GM10248 (cell line): Measurements from ENCODE around the gene SBK2.
"Not testable (repeated sequence)": the region's sequence is repeated elsewhere in the genome, so short reads cannot be mapped to it uniquely, and the experiment has no call there.

Source experiments
- CTCF ChIA-PET: fragments of 300-600 bp; sonication (Branson Sonifier 250); formaldehyde crosslinking; extraction: SDS; loops from one replicate; lab custom pipeline; 2021; ENCODE audit warnings: antibody characterized with exemption; lab: Yijun Ruan, JAX
- POLR2A ChIA-PET: fragments of 350-650 bp; sonication (Branson Sonifier 250); formaldehyde crosslinking; extraction: SDS; loops from one replicate; lab custom pipeline; 2020; ENCODE audit warnings: antibody characterized with exemption; lab: Yijun Ruan, JAX
- DNase-seq: peaks from one replicate; pipeline ENCODE4 v3.0.0; 2012; ENCODE audit errors: extremely low spot score
- TF ChIP-seq, protein P1 (sequence below): IDR thresholded peaks from 2 replicates; pipeline ENCODE4 v1.5.1; 2012; ENCODE audit warnings: mild to moderate bottlenecking, low read depth; ENCODE audit errors: extremely low read depth, missing control alignments, control extremely low read depth

SBK2 gene

DNA sequence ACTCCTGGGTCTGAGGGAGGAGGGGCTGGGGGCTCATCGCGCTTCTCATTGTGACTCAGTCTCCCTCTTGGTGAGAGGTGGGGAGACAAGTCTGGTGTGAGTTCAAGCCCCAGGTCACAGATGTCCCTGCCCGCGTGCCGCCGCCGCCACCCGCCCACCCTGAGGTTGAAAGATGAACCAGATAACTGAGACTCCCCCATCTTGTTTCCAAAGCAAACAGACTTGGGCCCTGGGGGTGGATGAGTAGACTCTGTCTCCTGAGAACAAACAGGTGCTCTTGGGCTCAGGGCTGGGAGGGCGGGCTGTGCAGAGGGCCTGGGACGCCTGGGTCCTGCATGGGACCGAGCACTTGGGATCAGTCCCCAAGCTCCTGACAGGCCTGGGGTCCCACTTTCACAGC, 567 bp downstream of the SBK2 start:
- POLR2A ChIA-PET, result no interaction called here
- TF ChIP-seq, protein P1, sequence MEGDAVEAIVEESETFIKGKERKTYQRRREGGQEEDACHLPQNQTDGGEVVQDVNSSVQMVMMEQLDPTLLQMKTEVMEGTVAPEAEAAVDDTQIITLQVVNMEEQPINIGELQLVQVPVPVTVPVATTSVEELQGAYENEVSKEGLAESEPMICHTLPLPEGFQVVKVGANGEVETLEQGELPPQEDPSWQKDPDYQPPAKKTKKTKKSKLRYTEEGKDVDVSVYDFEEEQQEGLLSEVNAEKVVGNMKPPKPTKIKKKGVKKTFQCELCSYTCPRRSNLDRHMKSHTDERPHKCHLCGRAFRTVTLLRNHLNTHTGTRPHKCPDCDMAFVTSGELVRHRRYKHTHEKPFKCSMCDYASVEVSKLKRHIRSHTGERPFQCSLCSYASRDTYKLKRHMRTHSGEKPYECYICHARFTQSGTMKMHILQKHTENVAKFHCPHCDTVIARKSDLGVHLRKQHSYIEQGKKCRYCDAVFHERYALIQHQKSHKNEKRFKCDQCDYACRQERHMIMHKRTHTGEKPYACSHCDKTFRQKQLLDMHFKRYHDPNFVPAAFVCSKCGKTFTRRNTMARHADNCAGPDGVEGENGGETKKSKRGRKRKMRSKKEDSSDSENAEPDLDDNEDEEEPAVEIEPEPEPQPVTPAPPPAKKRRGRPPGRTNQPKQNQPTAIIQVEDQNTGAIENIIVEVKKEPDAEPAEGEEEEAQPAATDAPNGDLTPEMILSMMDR, result no peak
- CTCF ChIA-PET, result interaction anchor here (1.0 kb wide), 1 partner anchor 35 kb away, joined by 4 read pairs; no protein-coding TSS in a partner anchor
- no peak for DNase-seq

DNA sequence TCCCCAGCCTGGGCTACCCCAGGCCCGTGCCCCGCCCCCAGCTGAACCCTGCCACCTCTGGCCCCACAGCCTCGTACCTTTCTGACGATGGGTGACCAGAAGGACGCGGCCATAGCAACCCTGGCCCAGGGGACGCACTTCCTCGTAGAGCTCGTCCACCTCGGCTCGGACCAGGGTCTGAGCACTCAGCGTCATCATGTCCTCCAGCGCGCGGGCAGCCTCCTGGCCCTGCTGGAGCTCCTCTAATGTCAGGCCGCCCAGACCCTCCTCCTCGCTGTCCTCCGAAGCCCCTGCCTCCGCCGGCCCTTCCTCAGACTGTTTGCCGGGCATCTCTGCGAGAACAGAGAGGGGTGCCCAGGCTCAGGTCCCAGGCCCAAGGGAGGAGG, 975 bp downstream of the SBK2 start:
- ChIA-PET POLR2A (no interaction called here), CTCF (interaction anchor here (1.0 to 1.4 kb wide), 2 partner anchors 32 to 35 kb away, joined by 4 read pairs; no protein-coding TSS in a partner anchor)
- DNase-seq, result no peak
- TF ChIP-seq, protein P1, result no peak

GRCh38 chr19:55535173-55535964, 1.6 kb downstream of the SBK2 start:
- TF ChIP-seq, protein P1, result no peak
- DNase-seq, result no peak
- POLR2A ChIA-PET, result no interaction called here
- CTCF ChIA-PET, result interaction anchor here (1.0 to 1.4 kb wide), 3 partner anchors 25 to 36 kb away, joined by 3 to 4 read pairs (median 4); no protein-coding TSS in a partner anchor

GRCh38 chr19:55534280-55534679, 2.7 kb downstream of the SBK2 start:
- DNase-seq, POLR2A ChIA-PET: not testable (repeated sequence)
- CTCF ChIA-PET, result interaction anchor here (1.3 to 1.7 kb wide), 2 partner anchors 26 to 30 kb away, joined by 3 to 6 read pairs; no protein-coding TSS in a partner anchor

GRCh38 chr19:55530996-55531395, 5.9 kb downstream of the SBK2 start:
- POLR2A ChIA-PET, result interaction anchor here (0.6 kb wide), 1 partner anchor 77 kb away, joined by 4 read pairs; no protein-coding TSS in a partner anchor
- no peak for DNase-seq
- CTCF ChIA-PET, result interaction anchor here (0.7 to 1.5 kb wide), 3 partner anchors 8 to 100 kb away, joined by 3 to 6 read pairs (median 3); no protein-coding TSS in a partner anchor
- TF ChIP-seq, protein P1, result no peak

DNA sequence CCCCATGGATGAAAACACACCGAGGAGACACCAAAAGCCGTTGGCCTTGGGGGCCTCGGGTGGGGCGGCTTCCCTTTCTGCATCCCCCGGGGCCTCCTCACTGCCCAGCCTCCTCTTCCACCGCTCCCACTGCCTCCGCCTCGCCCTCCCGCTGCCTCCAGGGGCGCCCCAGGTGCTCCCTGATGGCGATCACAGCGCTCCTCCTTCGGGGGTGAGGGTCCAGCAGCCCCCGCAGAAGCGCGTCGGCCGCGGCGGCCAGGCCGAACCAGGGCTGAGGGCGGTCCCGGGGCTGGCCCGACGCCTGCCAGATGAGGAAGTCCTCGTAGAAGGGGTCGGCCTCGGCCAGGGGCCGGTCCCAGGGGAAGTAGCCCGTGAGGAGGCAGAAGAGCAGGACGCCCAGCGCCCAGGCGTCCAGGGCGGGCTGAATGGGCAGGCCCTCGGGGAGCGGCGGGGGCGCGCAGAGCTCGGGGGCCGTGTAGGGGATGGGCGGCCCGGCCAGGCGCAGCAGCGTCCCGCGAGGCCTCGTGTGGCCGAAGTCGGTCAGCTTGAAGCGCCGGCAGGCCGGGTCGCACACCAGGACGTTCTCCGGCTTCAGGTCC, 7.2 kb downstream of the SBK2 start:
- no peak for DNase-seq
- ChIA-PET POLR2A (no interaction called here), CTCF (interaction anchor here (1.0 kb wide), 1 partner anchor 102 kb away, joined by 3 read pairs; no protein-coding TSS in a partner anchor)
- TF ChIP-seq, protein P1, result no peak
